SK-N-SH treated with all-trans-retinoic acid at 6 μM for 48 hours (cell line): ENCODE measurements around the gene CYB5B.

Experiments
- ATAC-seq: fragments of 200-7000 bp; cut with Tn5 transposase; 3 replicates; pipeline ENCODE4 v1.9.1; 2020; ENCODE audit warnings: mild to moderate bottlenecking, moderate library complexity
- ARNTL ChIP-seq: fragments of 450-650 bp; formaldehyde crosslinking; IDR thresholded peaks from 2 replicates; pipeline ENCODE4 v1.5.0; 2020; ENCODE audit warnings: low read depth, mild to moderate bottlenecking, moderate library complexity, borderline replicate concordance
- BACH2 ChIP-seq: fragments of 250-450 bp; sonication (Bioruptor Pico); IDR thresholded peaks from 2 replicates; pipeline ENCODE4 v1.9.0; 2021; ENCODE audit warnings: mild to moderate bottlenecking, borderline replicate concordance
- CSDC2 ChIP-seq: fragments of 250-450 bp; sonication (Bioruptor Pico); IDR thresholded peaks from 2 replicates; pipeline ENCODE4 v1.5.0; 2020; ENCODE audit warnings: mild to moderate bottlenecking, moderate library complexity
- ESRRG ChIP-seq: fragments of 250-450 bp; sonication (Bioruptor Pico); IDR thresholded peaks from 2 replicates; pipeline ENCODE4 v1.6.1; 2021; ENCODE audit warnings: mild to moderate bottlenecking
- GLIS3 ChIP-seq: fragments of 250-450 bp; sonication (Bioruptor Pico); IDR thresholded peaks from 2 replicates; pipeline ENCODE4 v1.5.0; 2020; ENCODE audit warnings: mild to moderate bottlenecking, moderate library complexity
- ISL1 ChIP-seq: fragments of 250-450 bp; sonication (Bioruptor Pico); IDR thresholded peaks from 2 replicates; pipeline ENCODE4 v2.1.2; 2022; ENCODE audit warnings: mild to moderate bottlenecking, moderate library complexity
- OSR1 ChIP-seq: fragments of 250-450 bp; sonication (Bioruptor Pico); IDR thresholded peaks from 2 replicates; pipeline ENCODE4 v1.8.0; 2022; ENCODE audit warnings: moderate library complexity, mild to moderate bottlenecking, inconsistent platforms
- PPARA ChIP-seq: fragments of 250-450 bp; sonication (Bioruptor Pico); IDR thresholded peaks from 2 replicates; pipeline ENCODE4 v1.5.0; 2020; ENCODE audit warnings: mild to moderate bottlenecking, borderline replicate concordance
- RARB ChIP-seq: fragments of 250-450 bp; sonication (Bioruptor Pico); IDR thresholded peaks from 2 replicates; pipeline ENCODE4 v1.8.0; 2021; ENCODE audit warnings: mild to moderate bottlenecking, moderate library complexity
- SNAI2 ChIP-seq: fragments of 250-450 bp; sonication (Bioruptor Pico); IDR thresholded peaks from 2 replicates; pipeline ENCODE4 v1.5.0; 2020; ENCODE audit warnings: mild to moderate bottlenecking, moderate library complexity
- TOX ChIP-seq: fragments of 250-450 bp; sonication (Bioruptor Pico); IDR thresholded peaks from 2 replicates; pipeline ENCODE4 v1.8.0; 2021; ENCODE audit warnings: mild to moderate bottlenecking, moderate library complexity, borderline replicate concordance
- ZC3H10 ChIP-seq: fragments of 250-450 bp; sonication (Bioruptor Pico); IDR thresholded peaks from 2 replicates; pipeline ENCODE4 v1.5.1; 2021; ENCODE audit warnings: mild to moderate bottlenecking, moderate library complexity
- ZFP3 ChIP-seq: fragments of 250-450 bp; sonication (Bioruptor Pico); IDR thresholded peaks from 2 replicates; pipeline ENCODE4 v1.5.0; 2020; ENCODE audit warnings: mild to moderate bottlenecking, moderate library complexity
- ZFP30 ChIP-seq: fragments of 450-650 bp; formaldehyde crosslinking; IDR thresholded peaks from 2 replicates; pipeline ENCODE4 v1.5.0; 2022; ENCODE audit warnings: mild to moderate bottlenecking, moderate library complexity
- ZNF565 ChIP-seq: fragments of 450-650 bp; formaldehyde crosslinking; conservative IDR thresholded peaks from 2 replicates; pipeline ENCODE4 v1.5.0; 2020; ENCODE audit warnings: low read depth, mild to moderate bottlenecking, moderate library complexity
- ZNF8 ChIP-seq: fragments of 450-650 bp; formaldehyde crosslinking; IDR thresholded peaks from 2 replicates; pipeline ENCODE4 v1.5.0; 2020; ENCODE audit warnings: mild to moderate bottlenecking, moderate library complexity
- TF ChIP-seq, protein P1 (sequence below): fragments of 250-450 bp; sonication (Bioruptor Pico); IDR thresholded peaks from 2 replicates; pipeline ENCODE4 v1.8.0; 2020; ENCODE audit warnings: mild to moderate bottlenecking, moderate library complexity, borderline replicate concordance
- TF ChIP-seq, protein P2 (sequence below): fragments of 250-450 bp; sonication (Bioruptor Pico); IDR thresholded peaks from 2 replicates; pipeline ENCODE4 v1.5.0; 2020; ENCODE audit warnings: mild to moderate bottlenecking, moderate library complexity
- TF ChIP-seq, protein P3 (sequence below): fragments of 250-450 bp; sonication (Bioruptor Pico); IDR thresholded peaks from 2 replicates; pipeline ENCODE4 v1.5.1; 2021; ENCODE audit warnings: mild to moderate bottlenecking, moderate library complexity
- TF ChIP-seq, protein P4 (sequence below): fragments of 250-450 bp; sonication (Bioruptor Pico); IDR thresholded peaks from 2 replicates; pipeline ENCODE4 v1.8.0; 2021; ENCODE audit warnings: low read depth, mild to moderate bottlenecking, moderate library complexity, borderline replicate concordance

The CYB5B gene

DNA sequence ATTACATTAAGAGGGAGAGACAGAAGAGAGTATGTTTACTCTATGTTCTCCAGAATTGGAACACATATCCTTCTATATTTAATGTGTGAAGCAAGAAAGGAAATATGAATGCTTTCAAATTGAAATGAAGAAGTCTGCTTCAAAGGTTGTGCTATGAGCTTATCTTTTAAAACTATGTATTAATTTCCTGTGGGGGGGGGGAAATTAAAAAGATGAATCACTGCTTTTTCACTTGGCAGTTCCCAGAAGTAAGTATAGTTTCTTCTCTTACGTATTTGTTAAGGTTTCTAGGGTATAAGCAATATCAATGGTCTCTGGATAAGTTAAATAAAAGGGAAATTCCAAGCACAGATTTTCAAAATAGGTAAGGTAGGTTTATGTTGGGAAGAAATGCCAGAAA, 45.7 kb upstream of the CYB5B start:
- no peak for TF ChIP-seq ISL1 (CRISPR knock-in tag)
- TF ChIP-seq TOX: no peak
- no peak for TF ChIP-seq ZFP30 (CRISPR knock-in tag)
- no peak for TF ChIP-seq ZNF565
- TF ChIP-seq ZC3H10 (CRISPR knock-in tag): no peak
- TF ChIP-seq, protein P1, sequence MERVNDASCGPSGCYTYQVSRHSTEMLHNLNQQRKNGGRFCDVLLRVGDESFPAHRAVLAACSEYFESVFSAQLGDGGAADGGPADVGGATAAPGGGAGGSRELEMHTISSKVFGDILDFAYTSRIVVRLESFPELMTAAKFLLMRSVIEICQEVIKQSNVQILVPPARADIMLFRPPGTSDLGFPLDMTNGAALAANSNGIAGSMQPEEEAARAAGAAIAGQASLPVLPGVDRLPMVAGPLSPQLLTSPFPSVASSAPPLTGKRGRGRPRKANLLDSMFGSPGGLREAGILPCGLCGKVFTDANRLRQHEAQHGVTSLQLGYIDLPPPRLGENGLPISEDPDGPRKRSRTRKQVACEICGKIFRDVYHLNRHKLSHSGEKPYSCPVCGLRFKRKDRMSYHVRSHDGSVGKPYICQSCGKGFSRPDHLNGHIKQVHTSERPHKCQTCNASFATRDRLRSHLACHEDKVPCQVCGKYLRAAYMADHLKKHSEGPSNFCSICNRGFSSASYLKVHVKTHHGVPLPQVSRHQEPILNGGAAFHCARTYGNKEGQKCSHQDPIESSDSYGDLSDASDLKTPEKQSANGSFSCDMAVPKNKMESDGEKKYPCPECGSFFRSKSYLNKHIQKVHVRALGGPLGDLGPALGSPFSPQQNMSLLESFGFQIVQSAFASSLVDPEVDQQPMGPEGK (CRISPR knock-in tag): no peak
- TF ChIP-seq BACH2 (CRISPR knock-in tag): no peak
- no peak for TF ChIP-seq ZFP3
- ATAC-seq: no peak

DNA sequence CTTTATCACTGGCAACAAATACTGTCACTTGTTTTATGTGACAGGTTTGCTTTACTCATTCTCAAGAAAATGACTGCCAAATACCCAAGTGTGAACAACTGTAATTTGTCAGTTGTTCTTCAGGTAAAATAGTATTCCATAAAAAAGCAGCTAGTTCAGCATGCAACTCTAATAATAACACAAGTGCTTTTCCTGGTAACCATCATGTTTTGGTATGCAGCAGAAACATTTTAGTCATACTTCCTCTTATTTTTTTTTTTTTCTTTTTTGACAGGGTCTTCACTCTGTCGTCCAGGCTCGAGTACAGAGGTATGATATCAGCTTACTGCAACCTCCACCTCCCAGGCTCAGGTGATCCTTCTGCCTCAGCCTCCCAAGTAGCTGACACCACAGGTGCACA, 43.2 kb upstream of the CYB5B start:
- TF ChIP-seq GLIS3 (CRISPR knock-in tag) (no peak), OSR1 (CRISPR knock-in tag) (no peak), ESRRG (CRISPR knock-in tag) (no peak), SNAI2 (no peak), RARB (CRISPR knock-in tag) (no peak), ZC3H10 (CRISPR knock-in tag) (no peak), ZNF565 (no peak), PPARA (CRISPR knock-in tag) (no peak), TOX (no peak)
- TF ChIP-seq, all 23 proteins: peak for 0
- ATAC-seq: no peak

DNA sequence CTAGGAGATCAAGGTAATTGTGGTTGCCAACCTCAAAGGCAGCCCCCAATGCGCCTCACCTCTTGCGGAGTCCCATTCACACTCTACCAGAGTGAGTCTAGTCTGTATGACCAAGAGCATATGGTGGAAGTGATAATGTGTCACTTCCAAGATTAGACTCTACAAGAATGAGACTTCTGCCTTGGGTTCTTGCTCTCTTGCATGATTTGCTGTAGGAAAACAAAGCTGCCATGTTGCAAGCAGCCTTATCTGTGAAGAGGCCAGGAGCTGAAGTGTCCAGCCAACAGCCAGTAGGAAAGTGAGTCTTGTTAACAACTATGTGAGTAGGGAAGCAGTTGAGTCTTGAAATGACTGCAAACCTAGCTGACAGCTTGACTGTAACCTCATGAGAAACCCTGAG, 42.0 kb upstream of the CYB5B start:
- ATAC-seq: no peak
- TF ChIP-seq ESRRG (CRISPR knock-in tag) (no peak), PPARA (CRISPR knock-in tag) (no peak), GLIS3 (CRISPR knock-in tag) (no peak), RARB (CRISPR knock-in tag) (no peak), ZC3H10 (CRISPR knock-in tag) (no peak), CSDC2 (CRISPR knock-in tag) (no peak), ARNTL (no peak), OSR1 (CRISPR knock-in tag) (no peak), ZNF565 (no peak), ZFP3 (no peak), TOX (no peak), BACH2 (CRISPR knock-in tag) (no peak), ISL1 (CRISPR knock-in tag) (no peak), ZNF8 (CRISPR knock-in tag) (no peak), ZFP30 (CRISPR knock-in tag) (no peak), SNAI2 (no peak)
- TF ChIP-seq, protein P2, sequence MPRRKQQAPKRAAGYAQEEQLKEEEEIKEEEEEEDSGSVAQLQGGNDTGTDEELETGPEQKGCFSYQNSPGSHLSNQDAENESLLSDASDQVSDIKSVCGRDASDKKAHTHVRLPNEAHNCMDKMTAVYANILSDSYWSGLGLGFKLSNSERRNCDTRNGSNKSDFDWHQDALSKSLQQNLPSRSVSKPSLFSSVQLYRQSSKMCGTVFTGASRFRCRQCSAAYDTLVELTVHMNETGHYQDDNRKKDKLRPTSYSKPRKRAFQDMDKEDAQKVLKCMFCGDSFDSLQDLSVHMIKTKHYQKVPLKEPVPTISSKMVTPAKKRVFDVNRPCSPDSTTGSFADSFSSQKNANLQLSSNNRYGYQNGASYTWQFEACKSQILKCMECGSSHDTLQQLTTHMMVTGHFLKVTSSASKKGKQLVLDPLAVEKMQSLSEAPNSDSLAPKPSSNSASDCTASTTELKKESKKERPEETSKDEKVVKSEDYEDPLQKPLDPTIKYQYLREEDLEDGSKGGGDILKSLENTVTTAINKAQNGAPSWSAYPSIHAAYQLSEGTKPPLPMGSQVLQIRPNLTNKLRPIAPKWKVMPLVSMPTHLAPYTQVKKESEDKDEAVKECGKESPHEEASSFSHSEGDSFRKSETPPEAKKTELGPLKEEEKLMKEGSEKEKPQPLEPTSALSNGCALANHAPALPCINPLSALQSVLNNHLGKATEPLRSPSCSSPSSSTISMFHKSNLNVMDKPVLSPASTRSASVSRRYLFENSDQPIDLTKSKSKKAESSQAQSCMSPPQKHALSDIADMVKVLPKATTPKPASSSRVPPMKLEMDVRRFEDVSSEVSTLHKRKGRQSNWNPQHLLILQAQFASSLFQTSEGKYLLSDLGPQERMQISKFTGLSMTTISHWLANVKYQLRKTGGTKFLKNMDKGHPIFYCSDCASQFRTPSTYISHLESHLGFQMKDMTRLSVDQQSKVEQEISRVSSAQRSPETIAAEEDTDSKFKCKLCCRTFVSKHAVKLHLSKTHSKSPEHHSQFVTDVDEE (CRISPR knock-in tag): no peak
- TF ChIP-seq, protein P3, sequence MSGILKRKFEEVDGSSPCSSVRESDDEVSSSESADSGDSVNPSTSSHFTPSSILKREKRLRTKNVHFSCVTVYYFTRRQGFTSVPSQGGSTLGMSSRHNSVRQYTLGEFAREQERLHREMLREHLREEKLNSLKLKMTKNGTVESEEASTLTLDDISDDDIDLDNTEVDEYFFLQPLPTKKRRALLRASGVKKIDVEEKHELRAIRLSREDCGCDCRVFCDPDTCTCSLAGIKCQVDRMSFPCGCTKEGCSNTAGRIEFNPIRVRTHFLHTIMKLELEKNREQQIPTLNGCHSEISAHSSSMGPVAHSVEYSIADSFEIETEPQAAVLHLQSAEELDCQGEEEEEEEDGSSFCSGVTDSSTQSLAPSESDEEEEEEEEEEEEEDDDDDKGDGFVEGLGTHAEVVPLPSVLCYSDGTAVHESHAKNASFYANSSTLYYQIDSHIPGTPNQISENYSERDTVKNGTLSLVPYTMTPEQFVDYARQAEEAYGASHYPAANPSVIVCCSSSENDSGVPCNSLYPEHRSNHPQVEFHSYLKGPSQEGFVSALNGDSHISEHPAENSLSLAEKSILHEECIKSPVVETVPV (CRISPR knock-in tag): no peak
- TF ChIP-seq, protein P4, sequence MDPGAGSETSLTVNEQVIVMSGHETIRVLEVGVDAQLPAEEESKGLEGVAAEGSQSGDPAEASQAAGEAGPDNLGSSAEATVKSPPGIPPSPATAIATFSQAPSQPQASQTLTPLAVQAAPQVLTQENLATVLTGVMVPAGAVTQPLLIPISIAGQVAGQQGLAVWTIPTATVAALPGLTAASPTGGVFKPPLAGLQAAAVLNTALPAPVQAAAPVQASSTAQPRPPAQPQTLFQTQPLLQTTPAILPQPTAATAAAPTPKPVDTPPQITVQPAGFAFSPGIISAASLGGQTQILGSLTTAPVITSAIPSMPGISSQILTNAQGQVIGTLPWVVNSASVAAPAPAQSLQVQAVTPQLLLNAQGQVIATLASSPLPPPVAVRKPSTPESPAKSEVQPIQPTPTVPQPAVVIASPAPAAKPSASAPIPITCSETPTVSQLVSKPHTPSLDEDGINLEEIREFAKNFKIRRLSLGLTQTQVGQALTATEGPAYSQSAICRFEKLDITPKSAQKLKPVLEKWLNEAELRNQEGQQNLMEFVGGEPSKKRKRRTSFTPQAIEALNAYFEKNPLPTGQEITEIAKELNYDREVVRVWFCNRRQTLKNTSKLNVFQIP (CRISPR knock-in tag): no peak

DNA sequence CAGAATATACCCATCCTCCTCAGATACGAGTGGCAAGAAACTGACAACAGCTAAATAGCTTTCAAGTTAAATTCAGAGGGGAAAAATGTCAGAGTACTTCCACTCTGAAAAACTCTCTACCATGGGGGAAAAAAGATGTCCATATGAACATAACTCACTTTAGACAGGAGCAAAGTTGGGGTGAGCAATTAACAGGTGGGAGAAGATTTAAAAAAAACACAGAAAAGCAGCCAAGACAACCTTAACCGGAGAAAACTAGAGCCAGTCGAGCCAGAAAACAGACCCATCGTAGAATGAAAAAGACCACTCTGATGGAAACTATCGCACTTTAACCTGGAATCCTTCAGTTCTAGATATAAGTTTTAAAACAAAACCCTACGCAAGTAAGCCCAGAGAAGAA, 39.4 kb upstream of the CYB5B start:
- TF ChIP-seq ARNTL (no peak), ISL1 (CRISPR knock-in tag) (no peak), RARB (CRISPR knock-in tag) (no peak), ZC3H10 (CRISPR knock-in tag) (no peak), BACH2 (CRISPR knock-in tag) (no peak), OSR1 (CRISPR knock-in tag) (no peak), ZNF565 (no peak), SNAI2 (no peak), CSDC2 (CRISPR knock-in tag) (no peak)
- TF ChIP-seq, protein P2 (CRISPR knock-in tag): no peak

More for the DNA sequence above, 39.4 kb upstream of the CYB5B start:
- ATAC-seq: no peak
